Stomach smooth muscle (tissue), 2 donors: ENCODE measurements around the gene KBTBD8.

Experiments
- H3K27ac ChIP-seq: one replicate; pipeline ENCODE4 v1.7.0; 2013; ENCODE audit warnings: mild to moderate bottlenecking, low read length, inconsistent platforms
- H3K27me3 ChIP-seq, 2 donors: one replicate each; pipeline ENCODE4 v1.7.0; 2013; ENCODE audit warnings: low read length in 2 of 2; ENCODE audit not compliant: insufficient read depth in 2 of 2, control insufficient read depth in 1 of 2
- H3K36me3 ChIP-seq, 2 donors: one replicate each; pipeline ENCODE4 v1.7.0; 2013; ENCODE audit warnings: low read length in 2 of 2; ENCODE audit not compliant: control insufficient read depth in 2 of 2, insufficient read depth in 2 of 2
- H3K4me1 ChIP-seq: one replicate; pipeline ENCODE4 v1.7.0; 2013; ENCODE audit warnings: low read length; ENCODE audit not compliant: control insufficient read depth, insufficient read depth
- H3K4me3 ChIP-seq, 2 donors: one replicate each; pipeline ENCODE4 v1.7.0; 2013; ENCODE audit warnings: low read length in 2 of 2
- H3K9ac ChIP-seq, 2 donors: one replicate each; pipeline ENCODE4 v1.7.0; 2013; ENCODE audit warnings: low read length in 2 of 2, mild to moderate bottlenecking in 1 of 2
- H3K9me3 ChIP-seq, 2 donors: one replicate each; pipeline ENCODE4 v1.7.0; 2013; ENCODE audit warnings: low read length in 2 of 2; ENCODE audit not compliant: control insufficient read depth in 2 of 2
- donor health status: healthy.
- donor health status: Pancreatic carcinoma.

KBTBD8 gene, protein sequence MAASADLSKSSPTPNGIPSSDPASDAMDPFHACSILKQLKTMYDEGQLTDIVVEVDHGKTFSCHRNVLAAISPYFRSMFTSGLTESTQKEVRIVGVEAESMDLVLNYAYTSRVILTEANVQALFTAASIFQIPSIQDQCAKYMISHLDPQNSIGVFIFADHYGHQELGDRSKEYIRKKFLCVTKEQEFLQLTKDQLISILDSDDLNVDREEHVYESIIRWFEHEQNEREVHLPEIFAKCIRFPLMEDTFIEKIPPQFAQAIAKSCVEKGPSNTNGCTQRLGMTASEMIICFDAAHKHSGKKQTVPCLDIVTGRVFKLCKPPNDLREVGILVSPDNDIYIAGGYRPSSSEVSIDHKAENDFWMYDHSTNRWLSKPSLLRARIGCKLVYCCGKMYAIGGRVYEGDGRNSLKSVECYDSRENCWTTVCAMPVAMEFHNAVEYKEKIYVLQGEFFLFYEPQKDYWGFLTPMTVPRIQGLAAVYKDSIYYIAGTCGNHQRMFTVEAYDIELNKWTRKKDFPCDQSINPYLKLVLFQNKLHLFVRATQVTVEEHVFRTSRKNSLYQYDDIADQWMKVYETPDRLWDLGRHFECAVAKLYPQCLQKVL

GRCh38 chr3:66998113-66998903 lies at the start of gene KBTBD8:
KBTBD8 (plus strand) TSS chr3:66998307; CDS start chr3:66998356, 49 bp downstream.
- Histone ChIP-seq H3K4me1 (peaks cover 12% of the 10 kb centered on the region), H3K36me3 (peaks cover 0 to 2% of the 10 kb centered on the region in 2 donors), H3K27me3 (no peaks in the 10 kb centered on the region), H3K9ac (peak within 1 kb of the TSS; percentile 62 to 66), H3K27ac (peak within 1 kb of the TSS; percentile 25), H3K4me3 (peak within 1 kb of the TSS; percentile 81 to 84), H3K9me3 (no peaks in the 10 kb centered on the region)

- H3K9ac ChIP-seq = no peak overlapping the region
- H3K27ac ChIP-seq = no peak overlapping the region
- H3K27me3 ChIP-seq = no peaks in the 10 kb centered on the region
- no peaks in the 10 kb centered on the region for H3K36me3 ChIP-seq
- no peaks in the 10 kb centered on the region for H3K4me1 ChIP-seq
- H3K4me3 ChIP-seq = no peak overlapping the region
- no peaks in the 10 kb centered on the region for H3K9me3 ChIP-seq
Observed at GRCh38 chr3:66948838-66949237, 49.3 kb upstream of the KBTBD8 start.

GRCh38 chr3:66949898-66950297 lies 48.2 kb upstream of the KBTBD8 start:
- H3K4me3 ChIP-seq = no peak overlapping the region
- no peak overlapping the region for H3K9ac ChIP-seq
- no peaks in the 10 kb centered on the region for H3K4me1 ChIP-seq
- no peaks in the 10 kb centered on the region for H3K9me3 ChIP-seq
- H3K36me3 ChIP-seq = no peaks in the 10 kb centered on the region
- no peak overlapping the region for H3K27ac ChIP-seq
- H3K27me3 ChIP-seq = no peaks in the 10 kb centered on the region

DNA sequence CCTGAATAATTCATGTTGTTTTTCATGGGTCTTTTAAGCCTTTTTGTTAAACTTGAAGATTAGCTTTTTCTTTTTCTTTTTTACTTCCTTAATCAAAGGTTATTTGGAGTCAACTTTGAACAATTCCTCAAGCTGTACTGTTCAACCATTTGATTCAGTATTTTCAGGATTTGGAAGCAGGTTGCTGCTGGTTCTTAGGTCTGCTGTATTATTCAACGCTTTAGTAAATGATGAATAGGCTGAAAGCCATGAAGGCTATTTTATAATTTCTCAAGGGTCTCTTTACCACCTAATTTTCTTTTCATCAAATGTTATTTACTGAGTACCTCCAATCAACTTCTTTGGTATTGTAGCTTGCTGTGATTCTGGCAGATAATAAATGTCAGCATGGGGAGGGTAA lies 45.8 kb upstream of the KBTBD8 start:
- no peak overlapping the region for H3K4me3 ChIP-seq
- H3K4me1 ChIP-seq = no peaks in the 10 kb centered on the region
- H3K27ac ChIP-seq = no peak overlapping the region
- H3K27me3 ChIP-seq = no peaks in the 10 kb centered on the region
- H3K9ac ChIP-seq = no peak overlapping the region
- H3K36me3 ChIP-seq = no peaks in the 10 kb centered on the region
- H3K9me3 ChIP-seq = no peaks in the 10 kb centered on the region

- H3K27ac ChIP-seq = no peak overlapping the region
- H3K4me3 ChIP-seq = no peak overlapping the region
- no peaks in the 10 kb centered on the region for H3K9me3 ChIP-seq
- H3K36me3 ChIP-seq = no peaks in the 10 kb centered on the region
- no peaks in the 10 kb centered on the region for H3K27me3 ChIP-seq
- H3K9ac ChIP-seq = no peak overlapping the region
- no peaks in the 10 kb centered on the region for H3K4me1 ChIP-seq
Observed at GRCh38 chr3:66953934-66954445, 44.1 kb upstream of the KBTBD8 start.

DNA sequence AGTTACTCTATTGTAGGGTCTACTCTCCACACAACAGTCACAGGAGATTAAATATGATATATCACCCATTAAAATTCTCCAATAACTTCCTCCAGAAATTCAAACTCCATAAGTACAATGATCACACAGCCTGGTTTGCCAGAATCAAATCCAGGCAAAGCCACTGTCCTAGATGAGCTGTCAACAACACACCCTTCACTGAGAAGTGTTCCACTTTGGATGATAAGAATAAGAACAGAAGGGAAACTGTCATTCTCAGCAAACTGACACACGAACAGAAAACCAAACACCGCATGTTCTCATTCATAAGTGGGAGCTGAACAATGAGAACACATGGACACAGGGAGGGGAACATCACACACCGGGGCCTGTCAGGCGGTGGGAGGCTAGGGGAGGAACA lies 41.4 kb upstream of the KBTBD8 start:
- Histone ChIP-seq H3K9ac (no peak overlapping the region), H3K36me3 (no peaks in the 10 kb centered on the region), H3K27ac (no peak overlapping the region), H3K4me1 (no peaks in the 10 kb centered on the region), H3K27me3 (peaks cover 0 to 1% of the 10 kb centered on the region in 2 donors), H3K9me3 (no peaks in the 10 kb centered on the region), H3K4me3 (no peak overlapping the region)

DNA sequence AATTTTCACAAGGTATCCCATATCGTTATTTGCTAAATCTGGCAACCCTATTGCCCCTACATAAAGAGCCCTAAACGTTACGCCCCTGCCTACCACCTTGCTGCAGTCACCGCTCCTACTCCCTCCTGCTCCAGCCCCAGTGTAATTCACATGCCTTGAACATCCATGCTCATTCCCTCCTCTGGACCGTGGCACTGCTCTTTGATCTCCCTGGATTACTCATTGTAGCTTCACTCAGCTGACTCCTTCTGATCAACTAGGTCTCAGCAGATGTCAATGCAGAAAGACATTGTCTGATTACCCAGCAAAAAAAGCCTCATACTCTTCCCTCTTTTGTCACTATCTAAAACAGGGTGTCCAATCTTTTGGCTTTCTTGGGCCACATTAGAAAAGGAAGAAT lies 40.7 kb upstream of the KBTBD8 start:
- peaks cover 2 to 3% of the 10 kb centered on the region in 2 donors for H3K27me3 ChIP-seq
- no peaks in the 10 kb centered on the region for H3K9me3 ChIP-seq
- no peak overlapping the region for H3K9ac ChIP-seq
- H3K4me3 ChIP-seq = no peak overlapping the region
- H3K4me1 ChIP-seq = no peaks in the 10 kb centered on the region
- no peak overlapping the region for H3K27ac ChIP-seq
- H3K36me3 ChIP-seq = no peaks in the 10 kb centered on the region

- H3K9ac ChIP-seq = no peak overlapping the region
Observed at GRCh38 chr3:66958067-66958466, 40.0 kb upstream of the KBTBD8 start.

DNA sequence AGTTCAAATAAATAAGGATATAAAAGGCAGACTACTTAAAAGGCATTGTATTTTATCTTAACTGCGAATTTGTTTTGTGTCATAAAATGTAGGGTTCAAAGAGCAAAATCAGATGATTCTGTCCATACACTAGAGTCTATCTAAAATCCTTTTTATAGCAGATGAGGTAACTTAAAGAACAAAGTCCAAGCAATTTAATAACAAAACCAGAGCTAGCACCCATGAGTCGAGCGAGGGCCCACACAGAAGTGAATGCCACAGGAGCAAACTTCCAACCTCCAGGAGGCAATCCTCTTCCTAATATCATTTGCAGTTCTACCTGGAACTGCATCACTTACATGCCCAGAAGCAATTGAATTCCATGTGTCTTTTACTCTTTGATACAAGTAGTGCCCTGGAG lies 35.4 kb upstream of the KBTBD8 start:
- Histone ChIP-seq H3K9ac (no peak overlapping the region), H3K27ac (no peak overlapping the region), H3K4me1 (no peaks in the 10 kb centered on the region), H3K27me3 (peaks cover 3 to 9% of the 10 kb centered on the region in 2 donors), H3K9me3 (no peaks in the 10 kb centered on the region), H3K4me3 (no peak overlapping the region), H3K36me3 (no peaks in the 10 kb centered on the region)

More at GRCh38 chr3:66958067-66958466, 40.0 kb upstream of the KBTBD8 start:
- Histone ChIP-seq H3K36me3 (no peaks in the 10 kb centered on the region), H3K4me3 (no peak overlapping the region), H3K9me3 (no peaks in the 10 kb centered on the region), H3K27ac (no peak overlapping the region), H3K4me1 (no peaks in the 10 kb centered on the region), H3K27me3 (peaks cover 3 to 4% of the 10 kb centered on the region in 2 donors)

GRCh38 chr3:66971245-66971644 lies 26.9 kb upstream of the KBTBD8 start:
- H3K9ac ChIP-seq = no peak overlapping the region

More at GRCh38 chr3:66971245-66971644, 26.9 kb upstream of the KBTBD8 start:
- H3K4me3 ChIP-seq = no peak overlapping the region
- H3K36me3 ChIP-seq = no peaks in the 10 kb centered on the region
- no peaks in the 10 kb centered on the region for H3K9me3 ChIP-seq
- no peaks in the 10 kb centered on the region for H3K27me3 ChIP-seq
- H3K27ac ChIP-seq = no peak overlapping the region
- peaks cover 4% of the 10 kb centered on the region for H3K4me1 ChIP-seq
